ENCODE data around the gene KCNH1.

KCNH1 gene

DNA sequence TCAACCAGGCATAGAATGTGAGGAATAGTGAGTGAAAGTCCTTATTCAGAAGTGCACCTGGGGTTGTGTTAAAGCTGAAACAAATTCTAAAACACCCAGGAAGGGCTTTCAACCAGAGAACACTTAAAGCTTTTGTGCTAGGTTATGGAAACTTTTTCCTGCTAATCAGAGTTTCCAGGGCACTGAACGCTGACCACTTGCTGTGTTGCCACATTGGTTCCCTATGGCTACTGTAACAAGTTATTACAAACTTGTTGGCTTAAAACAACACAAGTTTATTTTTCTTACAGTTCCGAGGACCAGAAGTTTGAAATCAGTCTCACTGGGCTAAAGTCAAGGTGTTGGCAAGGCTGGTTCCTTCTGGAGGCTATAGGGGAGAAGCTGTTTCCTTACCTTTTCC lies 504.7 kb downstream of the KCNH1 start:
- in situ Hi-C loops (cut with HindIII; ENCODE audit: low sequenced_read_pairs): no loop called here
- TF ChIP-seq, protein P1, sequence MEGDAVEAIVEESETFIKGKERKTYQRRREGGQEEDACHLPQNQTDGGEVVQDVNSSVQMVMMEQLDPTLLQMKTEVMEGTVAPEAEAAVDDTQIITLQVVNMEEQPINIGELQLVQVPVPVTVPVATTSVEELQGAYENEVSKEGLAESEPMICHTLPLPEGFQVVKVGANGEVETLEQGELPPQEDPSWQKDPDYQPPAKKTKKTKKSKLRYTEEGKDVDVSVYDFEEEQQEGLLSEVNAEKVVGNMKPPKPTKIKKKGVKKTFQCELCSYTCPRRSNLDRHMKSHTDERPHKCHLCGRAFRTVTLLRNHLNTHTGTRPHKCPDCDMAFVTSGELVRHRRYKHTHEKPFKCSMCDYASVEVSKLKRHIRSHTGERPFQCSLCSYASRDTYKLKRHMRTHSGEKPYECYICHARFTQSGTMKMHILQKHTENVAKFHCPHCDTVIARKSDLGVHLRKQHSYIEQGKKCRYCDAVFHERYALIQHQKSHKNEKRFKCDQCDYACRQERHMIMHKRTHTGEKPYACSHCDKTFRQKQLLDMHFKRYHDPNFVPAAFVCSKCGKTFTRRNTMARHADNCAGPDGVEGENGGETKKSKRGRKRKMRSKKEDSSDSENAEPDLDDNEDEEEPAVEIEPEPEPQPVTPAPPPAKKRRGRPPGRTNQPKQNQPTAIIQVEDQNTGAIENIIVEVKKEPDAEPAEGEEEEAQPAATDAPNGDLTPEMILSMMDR (IDR thresholded peaks at IDR 0.05; ENCODE audit: low read depth, low read length): no peak
- no peak for DNase-seq (ENCODE audit: low read depth, low spot score)
- no peak overlapping the region for H3K4me3 ChIP-seq (ENCODE audit: low read depth, low read length)

DNA sequence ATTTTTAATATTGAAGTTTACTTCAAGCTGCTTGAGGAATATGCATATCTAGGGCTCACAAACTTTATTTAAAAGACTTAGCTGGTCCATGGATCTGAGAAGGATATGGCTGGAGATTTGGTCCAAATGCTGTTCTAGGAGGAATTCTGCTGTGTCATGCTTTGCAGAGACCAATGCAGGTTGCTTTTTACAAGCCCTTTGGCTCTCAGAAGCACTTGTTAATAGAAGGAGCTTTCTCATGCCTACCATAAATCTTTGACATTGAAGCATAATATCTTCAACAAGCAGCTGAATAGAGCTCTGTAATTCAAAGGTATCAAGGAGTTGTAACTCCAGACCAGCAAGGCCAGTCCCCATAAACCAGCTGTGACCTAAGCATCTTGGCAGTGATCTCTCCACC lies 506.2 kb downstream of the KCNH1 start:
- H3K4me3 ChIP-seq (ENCODE audit: low read depth, low read length): no peak overlapping the region
- no peak for DNase-seq (ENCODE audit: low read depth, low spot score)
- in situ Hi-C loops (cut with HindIII; ENCODE audit: low sequenced_read_pairs): no loop called here
- TF ChIP-seq, protein P1 (IDR thresholded peaks at IDR 0.05; ENCODE audit: low read depth, low read length): no peak
